IPS-20b (cell line): ENCODE results near the gene FAM9C.
"Not testable (repeated sequence)": the region's sequence is repeated elsewhere in the genome, so short reads cannot be mapped to it uniquely, and the experiment has no call there.

ENCODE experiments used
- H3K27ac ChIP-seq: one replicate; pipeline ENCODE4 v1.5.1; 2013; ENCODE audit warnings: low read length
- H3K27me3 ChIP-seq: 2 replicates; pipeline ENCODE4 v1.6.1; 2013; ENCODE audit warnings: mild to moderate bottlenecking, low read length, inconsistent platforms; ENCODE audit not compliant: insufficient read depth
- H3K36me3 ChIP-seq: 2 replicates; pipeline ENCODE4 v1.6.1; 2013; ENCODE audit warnings: low read depth, mild to moderate bottlenecking, inconsistent platforms, low read length, moderate library complexity; ENCODE audit not compliant: insufficient read depth
- H3K4me1 ChIP-seq: 2 replicates; pipeline ENCODE4 v1.6.1; 2013; ENCODE audit warnings: mild to moderate bottlenecking, control low read depth, inconsistent platforms, low read length, moderate library complexity; ENCODE audit not compliant: insufficient read depth
- H3K4me3 ChIP-seq: 2 replicates; pipeline ENCODE4 v1.5.1; 2013; ENCODE audit warnings: mild to moderate bottlenecking, low read length, inconsistent platforms
- H3K9ac ChIP-seq: 2 replicates; pipeline ENCODE4 v1.6.1; 2013; ENCODE audit warnings: low read depth, mild to moderate bottlenecking, inconsistent platforms, low read length, moderate library complexity
- H3K9me3 ChIP-seq: 2 replicates; pipeline ENCODE4 v1.6.1; 2013; ENCODE audit warnings: mild to moderate bottlenecking, low read depth, low read length, inconsistent platforms; ENCODE audit not compliant: insufficient read depth

Gene FAM9C

DNA sequence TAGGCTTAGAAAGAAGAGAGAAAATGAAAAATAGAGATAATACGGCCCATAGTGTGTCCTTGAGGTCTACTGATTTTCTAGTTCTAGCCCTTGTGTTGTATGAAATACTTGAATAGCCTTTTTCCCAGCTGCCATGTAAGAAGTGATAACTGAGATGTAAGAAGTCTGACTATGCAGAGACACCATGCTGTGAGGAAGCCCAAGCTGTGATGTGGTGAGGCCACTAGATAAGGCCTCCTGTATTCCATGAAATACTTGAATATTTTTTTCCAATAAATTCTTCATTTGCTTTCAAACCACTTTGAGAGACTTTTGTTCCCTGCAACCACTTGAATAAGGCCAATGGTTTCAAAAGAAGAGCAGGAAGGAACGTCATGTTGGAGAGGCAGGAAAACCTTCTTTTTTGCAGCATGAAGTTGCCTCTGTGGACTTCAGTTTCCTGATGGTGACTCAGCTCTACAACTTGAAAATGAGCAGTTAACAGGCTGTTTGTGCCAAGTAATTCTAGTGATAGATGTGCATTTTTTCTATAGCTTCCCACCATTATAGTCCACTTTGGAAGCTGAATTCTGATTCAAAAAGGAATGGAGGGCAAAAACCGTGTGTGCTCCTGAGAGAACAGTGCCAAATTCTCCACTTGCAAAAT is 25.5 kb upstream of the FAM9C start:
- Histone ChIP-seq H3K4me1 (no peaks in the 10 kb centered on the region), H3K27ac (no peak overlapping the region)

DNA sequence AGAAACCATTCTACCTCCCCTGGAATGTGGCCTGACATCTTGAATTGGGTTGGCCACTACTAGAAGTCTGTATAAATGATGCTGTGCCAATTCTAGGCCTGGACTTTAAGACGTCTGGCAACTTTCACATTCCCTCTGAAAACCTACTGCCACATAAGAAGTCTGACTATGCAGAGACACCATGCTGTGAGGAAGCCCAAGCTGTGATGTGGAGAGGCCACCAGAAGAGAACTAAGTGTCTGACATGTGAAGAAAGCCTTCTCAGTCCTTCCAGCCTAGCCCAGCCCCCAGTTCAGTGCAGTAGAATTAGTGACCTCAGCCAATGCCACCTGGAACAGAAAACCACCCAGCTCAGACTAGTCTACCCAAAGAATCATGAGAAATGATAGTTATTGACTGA is 24.2 kb upstream of the FAM9C start:
- H3K9me3 ChIP-seq, result no peaks in the 10 kb centered on the region
- H3K4me1 ChIP-seq, result no peaks in the 10 kb centered on the region
- H3K4me3 ChIP-seq, result no peak overlapping the region
- no peak overlapping the region for H3K9ac ChIP-seq
- H3K36me3 ChIP-seq, result no peaks in the 10 kb centered on the region
- H3K27me3 ChIP-seq, result no peaks in the 10 kb centered on the region
- H3K27ac ChIP-seq, result no peak overlapping the region

More for the DNA sequence above, 25.5 kb upstream of the FAM9C start:
- Histone ChIP-seq H3K9me3 (no peaks in the 10 kb centered on the region), H3K9ac (no peak overlapping the region), H3K4me3 (no peak overlapping the region), H3K27me3 (no peaks in the 10 kb centered on the region), H3K36me3 (no peaks in the 10 kb centered on the region)

DNA sequence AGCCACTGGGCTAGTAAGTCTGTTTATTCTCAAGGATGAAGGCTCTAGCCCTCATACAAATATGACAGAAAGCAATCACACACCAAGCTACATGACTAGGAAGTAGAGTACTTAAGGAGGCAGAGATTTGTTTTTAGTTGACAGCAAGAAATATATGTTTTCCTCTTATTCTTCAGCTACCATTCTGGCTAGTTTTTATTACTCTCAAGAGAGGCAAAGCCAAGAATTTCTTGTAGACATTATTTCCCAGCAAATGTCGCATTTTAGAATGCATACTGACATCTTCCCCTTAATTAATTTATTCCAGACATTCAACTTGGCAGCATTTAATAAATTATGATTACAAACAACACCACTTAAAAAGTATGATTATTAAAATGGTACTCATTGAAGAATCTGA is 23.4 kb upstream of the FAM9C start:
- H3K27me3 ChIP-seq, result no peaks in the 10 kb centered on the region
- no peaks in the 10 kb centered on the region for H3K9me3 ChIP-seq
- H3K4me3 ChIP-seq, result no peak overlapping the region
- no peaks in the 10 kb centered on the region for H3K4me1 ChIP-seq
- H3K36me3 ChIP-seq, result no peaks in the 10 kb centered on the region
- H3K9ac ChIP-seq, result no peak overlapping the region
- no peak overlapping the region for H3K27ac ChIP-seq

DNA sequence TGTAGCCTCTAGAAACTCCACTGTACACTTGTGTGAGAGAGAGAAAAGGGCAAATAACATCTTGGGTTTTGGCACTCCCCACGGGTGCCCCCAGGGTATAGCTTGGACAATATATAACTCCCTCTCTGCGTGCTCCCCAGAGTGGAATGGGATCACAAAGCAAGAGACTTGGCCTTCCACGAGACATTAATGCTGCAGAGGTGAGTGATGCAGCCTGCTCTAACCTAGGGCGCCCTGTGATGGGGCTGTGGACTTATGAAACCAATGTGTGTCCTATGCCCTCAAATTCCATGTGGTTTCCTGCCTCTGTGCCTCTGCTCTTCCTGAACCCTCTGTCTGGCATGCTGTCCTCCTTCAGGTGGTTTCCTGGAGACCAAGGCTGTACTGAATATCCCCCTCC is 22.0 kb upstream of the FAM9C start:
- no peak overlapping the region for H3K9ac ChIP-seq
- H3K27me3 ChIP-seq, result no peaks in the 10 kb centered on the region

DNA sequence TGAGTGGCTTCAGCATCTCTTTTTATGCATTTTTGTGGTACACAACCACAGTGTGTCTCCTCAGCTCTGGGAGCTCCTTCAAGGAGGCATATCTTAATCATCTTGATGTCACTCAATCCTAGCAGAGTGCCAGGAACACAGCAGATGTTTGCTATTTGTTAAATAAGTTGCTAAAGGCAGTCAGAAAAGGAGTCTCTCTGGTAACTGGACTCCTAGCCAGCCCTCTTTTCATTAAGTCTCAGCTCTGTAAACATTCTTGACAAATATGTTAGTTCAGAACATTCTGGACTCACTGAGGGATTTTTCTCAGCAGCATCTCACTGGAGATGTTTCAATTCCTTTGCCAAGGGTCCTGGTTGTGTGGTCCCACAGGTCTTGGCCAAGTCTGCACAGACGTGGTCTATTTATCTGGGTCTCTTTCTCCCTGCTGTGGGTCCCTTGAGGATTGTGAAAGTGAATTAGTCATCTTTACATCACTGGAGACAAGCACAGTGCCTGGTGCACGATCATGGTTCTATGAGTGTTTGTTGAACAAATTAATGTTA is 20.3 kb upstream of the FAM9C start:
- Histone ChIP-seq H3K4me3 (no peak overlapping the region), H3K36me3 (no peaks in the 10 kb centered on the region), H3K9ac (no peak overlapping the region), H3K4me1 (no peaks in the 10 kb centered on the region), H3K27me3 (no peaks in the 10 kb centered on the region), H3K9me3 (peaks cover 9% of the 10 kb centered on the region; the same call in 1 of the 2 replicates), H3K27ac (no peak overlapping the region)

More for the DNA sequence above, 22.0 kb upstream of the FAM9C start:
- no peaks in the 10 kb centered on the region for H3K4me1 ChIP-seq
- no peak overlapping the region for H3K4me3 ChIP-seq
- no peaks in the 10 kb centered on the region for H3K36me3 ChIP-seq
- no peak overlapping the region for H3K27ac ChIP-seq
- peaks cover 9% of the 10 kb centered on the region; the same call in 1 of the 2 replicates for H3K9me3 ChIP-seq

DNA sequence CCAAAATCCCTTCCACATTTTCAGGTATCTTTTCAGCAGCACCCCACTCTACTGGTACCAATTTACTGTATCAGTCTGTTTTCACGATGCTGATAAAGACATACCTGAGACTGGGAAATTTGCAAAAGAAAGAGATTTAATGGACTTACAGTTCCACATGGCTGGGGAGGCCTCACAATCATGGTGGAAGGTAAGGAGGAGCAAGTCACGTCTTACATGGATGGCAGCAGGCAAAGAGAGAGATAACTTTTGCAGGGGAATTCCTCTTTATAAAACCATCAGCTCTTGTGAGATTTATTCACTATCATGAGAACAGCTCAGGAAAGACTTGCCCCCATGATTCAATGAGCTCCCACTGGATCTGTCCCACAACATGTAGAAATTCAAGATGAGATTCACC is 18.7 kb upstream of the FAM9C start:
- H3K9me3 ChIP-seq, H3K36me3 ChIP-seq, H3K4me3 ChIP-seq, H3K4me1 ChIP-seq, H3K9ac ChIP-seq, H3K27me3 ChIP-seq, H3K27ac ChIP-seq: not testable (repeated sequence)

DNA sequence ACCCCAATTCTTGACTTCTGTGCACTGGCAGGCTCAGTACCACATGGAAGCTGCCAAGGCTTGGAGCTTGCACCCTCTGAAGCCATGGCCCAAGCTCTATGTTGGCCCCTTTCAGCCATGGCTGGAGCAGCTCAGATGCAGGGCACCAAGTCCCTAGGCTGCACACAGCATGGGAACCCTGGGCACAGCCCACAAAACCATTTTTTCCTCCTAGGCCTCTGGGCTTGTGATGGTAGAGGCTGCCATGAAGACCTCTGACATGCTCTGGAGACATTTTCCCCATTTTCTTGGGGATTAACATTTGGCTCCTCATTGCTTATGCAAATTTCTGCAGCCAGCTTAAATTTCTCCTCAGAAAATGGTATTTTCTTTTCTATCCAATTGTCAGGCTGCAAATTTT is 17.9 kb upstream of the FAM9C start:
- H3K4me1 ChIP-seq, H3K27ac ChIP-seq, H3K4me3 ChIP-seq, H3K27me3 ChIP-seq, H3K9me3 ChIP-seq, H3K36me3 ChIP-seq, H3K9ac ChIP-seq: not testable (repeated sequence)

DNA sequence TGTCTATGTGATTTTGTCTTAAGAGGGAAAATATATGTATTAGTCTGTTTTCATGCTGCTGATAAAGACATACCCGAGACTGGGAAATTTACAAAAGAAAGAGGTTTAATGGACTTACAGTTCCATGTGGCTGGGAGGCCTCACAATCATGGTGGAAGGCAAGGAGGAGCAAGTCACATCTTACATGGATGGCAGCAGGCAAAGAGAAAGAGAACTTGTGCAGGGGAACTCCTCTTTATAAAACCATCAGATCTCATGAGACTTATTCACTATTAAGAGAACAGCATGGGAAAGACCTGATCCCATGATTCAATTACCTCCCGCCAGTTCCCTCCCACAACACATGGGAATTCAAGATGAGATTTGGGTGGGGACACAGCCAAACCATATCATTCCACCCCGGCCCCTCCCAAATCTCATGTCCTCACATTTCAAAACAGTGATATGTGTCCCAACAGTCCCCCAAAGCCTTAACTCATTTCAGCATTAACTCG is 16.8 kb upstream of the FAM9C start:
- not testable (repeated sequence) for H3K4me3 ChIP-seq, H3K9me3 ChIP-seq, H3K4me1 ChIP-seq, H3K27me3 ChIP-seq, H3K27ac ChIP-seq, H3K36me3 ChIP-seq, H3K9ac ChIP-seq

DNA sequence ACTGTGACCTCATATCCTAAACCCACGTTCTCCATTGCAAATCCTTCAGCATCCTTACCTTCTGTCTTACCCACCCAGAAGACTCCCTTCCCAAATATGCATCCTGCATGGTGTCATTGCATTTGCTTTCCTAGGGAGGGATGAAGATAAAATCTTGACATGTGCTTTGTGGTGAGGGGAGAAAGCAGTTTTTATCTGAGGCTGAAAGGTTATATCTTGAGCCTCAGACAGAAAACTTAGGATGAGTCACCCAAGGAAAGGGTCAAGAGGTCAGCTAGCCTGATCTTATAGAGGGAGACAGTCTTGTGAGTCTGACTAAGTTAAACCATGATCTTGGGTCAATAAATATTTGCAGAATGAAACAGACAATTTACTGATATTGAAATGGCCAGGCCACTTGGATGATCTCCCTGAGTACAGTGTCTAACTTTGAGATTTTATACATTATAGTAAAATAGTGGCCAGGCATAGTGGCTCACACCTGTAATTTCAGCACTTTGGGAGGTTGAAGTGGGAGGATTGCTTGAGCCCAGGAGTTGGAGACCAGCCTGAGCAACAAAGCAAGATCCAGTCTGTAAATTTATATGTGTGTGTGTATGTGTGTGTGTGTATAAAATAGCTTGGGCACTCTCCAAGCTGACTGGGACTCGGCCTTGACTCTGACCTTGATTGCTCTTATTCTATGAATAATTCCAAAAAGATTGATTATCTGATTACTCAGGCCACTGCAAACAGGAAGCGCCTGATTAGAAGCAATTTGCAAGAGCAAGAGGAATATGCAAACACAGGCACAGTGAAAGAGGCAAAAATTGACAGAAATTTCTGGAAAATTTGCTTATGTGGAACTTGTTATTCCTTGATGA is 15.4 kb upstream of the FAM9C start:
- Histone ChIP-seq H3K4me3 (no peak overlapping the region), H3K27ac (no peak overlapping the region), H3K9ac (no peak overlapping the region), H3K9me3 (peaks cover 9% of the 10 kb centered on the region; the same call in 1 of the 2 replicates), H3K4me1 (no peaks in the 10 kb centered on the region), H3K27me3 (no peaks in the 10 kb centered on the region), H3K36me3 (no peaks in the 10 kb centered on the region)

DNA sequence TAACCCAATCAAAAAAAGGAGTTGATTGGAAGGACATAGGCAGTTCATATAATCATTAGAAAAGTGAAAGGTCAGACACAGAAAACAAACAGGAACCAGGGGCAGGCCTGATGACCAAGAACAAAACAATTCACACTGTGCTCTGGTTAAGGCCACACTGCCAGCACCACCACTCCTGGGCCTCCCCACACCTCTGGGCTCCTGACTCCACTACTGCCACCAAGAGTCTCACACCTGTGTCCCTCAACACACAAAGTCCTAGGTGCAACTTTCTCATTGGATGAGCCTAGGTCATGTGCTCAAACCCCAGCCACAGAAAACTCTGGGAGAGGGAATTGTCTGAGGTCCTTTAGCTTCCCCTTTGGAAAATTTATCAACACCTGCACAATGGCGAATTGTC is 11.1 kb upstream of the FAM9C start:
- no peaks in the 10 kb centered on the region for H3K36me3 ChIP-seq

DNA sequence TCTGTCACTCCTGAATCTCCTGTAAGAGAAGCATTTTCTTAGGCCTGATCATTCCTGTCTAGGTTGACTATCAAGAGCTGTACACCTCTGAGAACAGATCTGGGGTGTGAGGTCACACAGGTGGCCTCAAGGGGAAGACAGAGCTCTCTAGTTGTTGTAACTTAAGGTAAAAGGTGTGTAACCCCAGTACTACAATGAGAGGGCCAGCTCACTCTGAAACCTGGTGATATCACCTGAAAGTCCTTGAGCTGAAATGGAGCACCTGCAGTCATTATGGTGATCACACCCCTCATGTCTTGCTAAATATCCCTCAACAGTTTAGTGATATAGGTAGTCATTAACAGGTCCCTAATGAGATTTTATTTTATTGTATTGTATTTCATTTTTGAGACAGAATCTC is 8.8 kb upstream of the FAM9C start:
- Histone ChIP-seq H3K9ac (no peak overlapping the region), H3K4me1 (no peaks in the 10 kb centered on the region), H3K9me3 (no peaks in the 10 kb centered on the region), H3K36me3 (no peaks in the 10 kb centered on the region), H3K27me3 (no peaks in the 10 kb centered on the region), H3K27ac (no peak overlapping the region), H3K4me3 (no peak overlapping the region)

More for the DNA sequence above, 11.1 kb upstream of the FAM9C start:
- Histone ChIP-seq H3K9ac (no peak overlapping the region), H3K4me1 (no peaks in the 10 kb centered on the region), H3K27ac (no peak overlapping the region), H3K9me3 (no peaks in the 10 kb centered on the region; the same call in 1 of the 2 replicates), H3K27me3 (no peaks in the 10 kb centered on the region), H3K4me3 (no peak overlapping the region)
